NCI-H1436 (cell line): ENCODE measurements around the gene ADCY10.
"Not testable (repeated sequence)": the region's sequence is repeated elsewhere in the genome, so short reads cannot be mapped to it uniquely, and the experiment has no call there.

Source experiments
- DNase-seq: peaks from one replicate; lab custom pipeline; 2025; lab: John Stamatoyannopoulos, UW

ADCY10 gene

DNA sequence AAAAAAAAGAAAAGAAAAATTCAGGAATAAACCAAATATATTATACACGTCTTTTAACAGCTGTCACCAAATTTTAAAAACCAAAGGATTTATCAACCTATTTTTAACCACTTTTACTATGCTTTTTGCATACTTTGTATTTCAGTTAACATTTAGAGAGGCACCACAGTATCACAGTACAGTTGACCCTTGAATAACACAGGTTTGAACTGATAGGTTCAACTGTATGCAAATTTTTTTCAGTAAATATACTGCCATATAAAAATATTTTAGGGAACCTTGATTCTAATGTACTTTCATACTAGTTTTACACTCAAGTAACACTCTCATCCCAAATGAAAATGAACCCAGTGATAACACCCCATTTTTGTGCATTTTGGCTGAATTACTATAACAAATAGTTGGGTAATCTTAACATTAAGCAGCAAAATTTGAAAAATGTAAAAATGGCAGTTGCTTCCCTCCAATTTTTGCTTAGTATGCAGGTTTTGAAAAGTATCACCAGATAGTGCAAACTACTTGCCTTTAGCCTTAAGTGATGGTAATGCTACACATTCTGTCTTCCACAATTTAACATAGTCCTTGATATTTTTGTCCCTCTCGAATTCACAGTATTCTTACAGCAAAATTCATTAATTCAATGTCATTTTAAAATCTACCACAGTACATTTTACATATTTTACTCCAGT is 10.8 kb upstream of the ADCY10 start:
- no peak for DNase-seq

DNA sequence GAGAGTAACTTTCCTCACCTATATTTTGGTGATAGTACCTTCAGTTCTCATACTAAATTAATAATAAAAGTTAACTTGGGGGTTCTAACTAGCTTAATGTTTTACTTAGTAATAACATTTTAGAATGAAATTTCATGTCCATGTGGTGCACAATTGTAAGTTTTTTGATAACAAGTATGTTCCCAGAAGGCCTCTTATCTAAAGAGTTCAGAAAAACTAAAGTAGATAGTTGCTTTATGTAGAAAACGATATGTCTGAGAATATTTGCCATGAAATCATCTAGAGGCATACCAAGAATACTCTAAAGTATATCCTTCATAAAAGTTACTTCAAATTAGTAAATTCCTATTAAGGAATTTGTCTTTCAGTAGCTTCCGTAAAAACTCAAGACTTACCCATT is 10.2 kb upstream of the ADCY10 start:
- no peak for DNase-seq

DNA sequence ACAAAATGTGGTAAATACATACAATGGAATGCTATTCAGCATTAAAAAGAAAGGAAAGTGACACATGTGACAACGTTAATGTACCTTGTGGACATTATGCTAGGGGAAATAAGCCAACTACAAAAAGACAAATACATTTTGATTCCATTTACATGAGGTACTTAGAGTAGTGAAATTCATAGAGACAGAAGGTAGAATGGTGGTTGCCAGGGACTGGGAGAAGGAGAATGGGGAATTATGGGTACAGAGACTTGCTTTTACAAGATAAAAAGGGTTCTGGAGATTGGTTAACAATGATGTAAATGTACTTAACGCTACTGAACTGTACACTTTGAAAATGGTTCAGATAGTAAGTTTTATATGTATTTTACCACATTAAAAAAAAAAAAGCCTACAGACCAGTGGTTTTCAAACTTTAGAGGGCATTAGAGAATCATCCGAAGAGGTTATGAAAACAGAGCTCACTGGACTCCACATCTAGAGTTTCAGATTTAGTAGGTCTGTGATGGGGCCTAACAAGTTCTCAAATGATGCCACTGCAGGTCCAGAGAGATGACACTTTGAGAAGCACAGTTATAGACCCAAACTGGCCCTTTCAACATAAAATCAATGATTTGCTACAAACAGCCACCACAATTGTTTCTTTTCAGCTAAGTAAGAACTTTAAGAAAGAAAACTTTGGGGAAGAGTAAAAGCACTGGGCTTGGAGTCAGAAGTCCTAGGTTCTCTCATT is 9.6 kb upstream of the ADCY10 start:
- DNase-seq = no peak

DNA sequence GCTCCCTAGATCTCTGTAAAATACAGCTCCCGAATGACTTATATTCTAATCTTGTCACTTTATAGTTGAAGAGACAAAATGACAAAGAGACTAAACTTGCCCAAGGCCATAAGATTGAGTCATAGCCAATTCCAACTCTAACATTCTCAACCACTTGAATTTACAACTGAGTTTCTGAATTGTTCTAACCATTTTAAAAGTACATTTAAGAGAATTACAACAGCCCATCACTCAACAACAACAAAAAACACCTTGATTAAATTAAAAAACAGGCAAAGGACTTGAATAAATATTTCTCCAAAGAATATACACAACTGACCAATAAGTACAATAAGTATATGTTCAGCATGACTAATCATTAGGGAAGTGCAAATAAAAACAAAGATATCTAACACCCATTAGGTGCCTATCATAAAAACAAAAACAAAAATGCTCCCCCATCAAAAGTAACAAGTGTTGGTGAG is 8.7 kb upstream of the ADCY10 start:
- DNase-seq = no peak

DNA sequence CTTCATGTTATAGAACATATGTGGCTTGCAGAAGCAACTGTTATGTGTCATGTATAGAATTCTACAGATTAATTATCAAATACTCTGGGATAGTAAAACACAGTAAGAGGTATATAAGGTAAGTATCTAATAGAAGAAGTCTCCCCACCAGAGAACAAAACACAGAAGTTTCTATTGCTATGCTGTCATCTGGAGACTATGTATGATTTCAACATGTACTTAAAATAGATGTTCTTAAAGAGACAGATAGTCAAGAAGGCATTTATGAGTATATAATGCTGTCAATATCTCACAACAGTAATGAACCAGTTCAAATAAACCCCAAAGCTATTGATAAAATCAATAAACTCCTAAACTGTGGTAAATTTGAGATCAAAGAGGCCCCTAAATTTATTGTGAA is 8.1 kb upstream of the ADCY10 start:
- DNase-seq = no peak

DNA sequence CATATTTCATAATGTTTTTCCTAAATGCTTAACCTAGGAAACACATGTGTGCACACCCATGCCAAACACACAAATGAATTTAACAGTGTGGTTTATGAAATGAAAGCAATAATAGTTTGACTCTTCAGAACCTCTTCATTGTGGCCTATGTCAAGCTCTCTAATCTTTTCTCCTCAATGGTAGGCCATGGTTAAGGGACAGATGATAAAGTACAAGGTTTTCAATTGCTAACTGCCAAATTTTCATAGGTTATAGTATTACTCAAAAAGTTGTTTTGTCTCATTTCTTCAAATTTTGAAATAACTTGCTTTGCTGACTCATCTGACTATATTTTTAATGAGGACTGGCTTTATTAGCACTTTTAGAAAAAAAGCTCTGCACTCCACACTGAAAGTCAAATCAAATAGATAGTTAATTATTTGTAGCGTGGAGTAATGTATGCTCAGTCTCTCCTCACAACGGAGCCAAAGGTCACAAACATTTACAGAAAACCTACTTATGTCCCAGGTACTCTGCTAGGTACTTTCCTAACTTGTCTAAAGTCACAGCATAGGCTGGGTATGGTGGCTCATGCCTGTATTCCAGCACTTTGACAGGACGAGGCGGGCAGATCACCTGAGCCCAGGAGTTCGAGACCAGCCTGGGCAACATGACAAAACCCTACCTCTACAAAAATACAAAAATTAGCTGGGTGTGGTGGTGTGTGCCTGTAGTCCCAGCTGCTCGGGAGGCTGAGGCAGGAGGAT is 3.0 kb upstream of the ADCY10 start:
- DNase-seq = no peak

DNA sequence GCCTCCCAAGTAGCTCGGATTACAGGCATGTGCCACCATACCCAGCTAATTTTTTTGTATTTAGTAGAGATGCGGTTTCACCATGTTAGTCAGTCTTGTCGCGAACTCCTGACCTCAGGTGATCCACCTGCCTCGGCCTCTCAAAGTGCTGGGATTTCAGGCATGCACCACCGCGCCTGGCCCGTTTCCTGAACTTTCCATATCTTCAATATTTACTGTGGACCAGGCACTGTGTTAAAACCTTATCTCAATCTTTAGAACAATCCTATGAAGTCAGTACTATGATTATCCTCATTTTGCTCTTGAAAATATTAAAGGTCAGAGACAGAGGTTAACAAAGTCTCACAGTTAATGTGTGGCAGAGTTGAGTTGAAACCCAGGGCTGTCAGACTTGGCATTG is 1.6 kb upstream of the ADCY10 start:
- DNase-seq = no peak

DNA sequence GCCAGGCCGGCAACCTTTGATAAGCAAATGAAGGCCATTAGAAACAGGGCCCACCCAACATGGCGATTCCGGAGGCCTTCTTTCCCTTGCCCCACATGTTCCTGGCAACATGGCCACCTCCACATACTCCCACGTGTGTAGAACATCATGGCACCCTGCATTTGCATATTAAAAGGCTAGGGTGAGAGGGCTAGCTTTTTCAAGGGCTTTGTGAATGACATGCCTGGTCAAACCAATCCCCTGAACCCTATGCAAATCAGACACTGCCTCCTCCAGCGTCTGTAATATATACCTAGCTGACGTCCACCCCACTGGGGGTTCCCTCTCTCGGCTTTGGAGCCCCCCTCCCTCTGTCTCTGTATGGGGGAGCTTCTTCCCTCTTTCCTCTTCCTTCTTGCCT is 1.6 kb downstream of the ADCY10 start:
- no peak for DNase-seq

DNA sequence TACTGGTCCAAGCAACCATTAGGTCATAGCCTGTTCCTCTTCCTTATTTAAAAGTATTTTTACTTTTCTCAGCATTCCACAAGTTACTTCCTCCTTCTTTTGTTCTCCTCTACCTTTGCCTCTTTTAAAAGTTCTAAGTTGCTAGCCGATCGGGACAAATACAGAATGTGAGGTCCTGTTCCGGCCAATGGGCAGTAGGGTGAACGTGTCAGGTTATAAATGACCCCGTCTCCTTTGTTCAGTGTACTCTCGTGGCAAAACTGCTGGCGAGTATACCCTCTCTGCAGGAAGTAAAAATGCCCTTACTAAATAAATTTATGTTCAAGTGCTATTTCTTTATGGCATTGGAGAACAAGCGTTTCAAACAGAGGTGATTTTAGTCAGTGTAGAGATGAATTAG is 2.5 kb downstream of the ADCY10 start:
- DNase-seq = no peak

DNA sequence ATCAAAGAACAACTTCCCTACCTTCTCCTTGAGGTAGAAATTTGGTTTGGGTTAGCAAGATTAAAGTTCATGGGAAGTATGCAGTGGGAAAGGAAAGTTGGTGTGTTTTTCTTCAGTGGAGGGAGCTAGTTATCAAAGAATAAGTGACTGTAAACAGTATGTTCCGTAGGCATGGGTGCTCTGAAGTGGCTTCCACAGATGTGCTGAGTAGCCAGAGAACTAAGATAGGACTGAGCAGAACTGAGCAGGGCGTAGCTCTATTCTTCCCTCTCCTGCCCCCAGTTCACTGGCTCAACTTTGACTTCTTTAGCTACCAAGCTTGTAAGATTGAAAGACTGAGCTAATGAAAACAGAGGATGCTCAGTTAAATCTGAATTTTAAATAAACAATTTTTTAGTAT is 3.4 kb downstream of the ADCY10 start:
- DNase-seq = no peak

DNA sequence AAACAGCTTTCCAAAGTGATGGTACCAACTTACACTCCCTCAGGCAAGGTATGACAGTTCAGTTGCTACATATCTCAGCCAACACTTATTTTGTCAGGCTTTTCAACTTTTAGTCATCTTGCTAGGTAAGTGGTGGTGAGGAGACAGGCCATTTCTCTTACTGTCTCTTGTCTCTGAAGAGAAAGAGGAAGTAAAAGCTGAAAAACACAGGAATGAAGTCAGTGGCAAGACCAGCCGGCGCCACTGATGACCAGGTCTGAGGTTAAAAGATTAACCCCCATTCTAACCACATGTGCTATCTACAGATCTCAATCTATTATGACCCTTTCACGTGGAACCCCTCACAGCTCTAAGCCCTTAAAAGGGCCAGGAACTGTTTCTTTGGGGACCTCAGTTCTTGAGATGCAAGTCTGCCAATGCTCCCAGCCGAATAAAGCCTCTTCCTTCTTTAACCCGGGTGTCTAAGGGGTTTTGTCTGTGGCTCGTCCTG is 4.2 kb downstream of the ADCY10 start:
- no peak for DNase-seq

DNA sequence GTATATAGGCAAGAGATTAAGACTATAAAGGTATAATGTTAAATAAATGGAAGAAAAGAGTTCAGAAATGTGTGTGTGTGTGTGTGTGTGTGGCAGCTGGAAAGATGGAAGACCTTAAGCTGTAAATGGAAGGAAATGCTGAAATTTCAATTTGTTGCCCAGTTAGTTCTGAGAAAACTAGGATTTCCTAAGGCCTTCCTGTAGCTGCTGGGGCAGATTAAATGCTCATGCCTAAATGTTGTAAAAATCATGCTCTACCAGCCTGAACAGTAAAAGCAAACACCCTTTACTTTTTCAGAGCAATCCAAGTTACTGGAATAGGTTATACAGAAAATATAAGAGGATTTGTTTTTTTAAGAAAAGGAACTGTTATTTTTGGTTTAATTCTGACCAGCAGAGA is 8.3 kb downstream of the ADCY10 start:
- DNase-seq = no peak

DNA sequence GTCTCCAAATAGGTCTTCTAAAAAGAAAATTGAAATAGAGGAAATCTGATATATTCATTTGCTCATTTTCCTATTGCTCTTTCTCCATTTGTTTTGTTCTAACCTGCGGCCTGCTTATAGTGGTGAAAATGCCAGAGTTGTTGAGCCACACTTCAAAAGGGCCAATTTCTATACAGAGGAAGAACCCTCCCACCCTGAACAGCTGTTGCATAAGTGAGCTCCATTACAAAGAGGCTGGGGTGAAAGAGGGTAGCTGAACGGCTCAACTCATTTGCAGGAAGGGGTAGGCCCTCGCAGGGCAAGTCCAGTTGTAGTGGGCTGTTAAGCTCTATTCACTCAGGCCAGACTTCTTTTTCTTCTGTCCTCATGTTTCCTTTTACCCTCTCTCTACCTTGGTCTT is 8.8 kb downstream of the ADCY10 start:
- no peak for DNase-seq

DNA sequence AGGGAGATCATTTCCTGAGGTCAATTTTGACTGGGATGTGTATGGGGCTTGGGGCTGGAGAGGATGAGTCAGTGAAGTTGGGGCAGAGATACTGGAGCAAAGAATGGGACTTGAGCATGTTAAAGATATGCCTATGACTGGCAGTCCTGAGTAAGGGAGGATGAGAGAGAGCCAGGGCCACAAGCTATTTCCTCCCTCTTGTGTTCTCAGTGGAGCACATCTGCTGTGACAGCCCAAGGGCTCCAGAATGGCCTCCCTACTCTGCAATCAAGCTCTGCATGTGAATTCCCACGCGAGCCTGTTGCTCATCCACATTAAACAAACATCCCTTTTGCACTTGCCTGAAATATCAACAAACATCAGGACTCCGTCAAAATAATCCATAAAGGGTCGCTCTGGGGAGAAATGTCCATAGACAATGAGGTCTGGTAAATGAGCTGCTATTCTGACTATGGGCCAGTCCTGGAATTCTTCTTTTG is 9.2 kb downstream of the ADCY10 start:
- DNase-seq = no peak

DNA sequence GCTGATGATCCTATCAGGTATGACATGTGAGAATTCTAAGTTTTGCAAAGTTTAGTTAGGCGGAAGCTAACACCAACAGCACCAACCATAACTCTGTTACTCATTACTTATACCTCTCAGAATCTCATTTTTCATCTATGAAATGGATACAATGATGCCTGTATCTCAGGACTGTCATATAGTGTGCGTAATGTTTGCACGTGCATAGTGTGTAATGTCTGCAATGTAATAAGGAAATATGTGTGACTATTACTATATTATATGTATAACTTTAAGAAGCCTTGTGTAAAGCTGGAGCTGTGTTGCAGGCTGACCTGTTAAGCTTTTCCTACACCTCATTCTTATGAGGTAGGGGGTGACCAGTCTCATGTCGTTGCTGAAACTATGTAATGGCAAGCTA is 13.0 kb downstream of the ADCY10 start:
- no peak for DNase-seq

DNA sequence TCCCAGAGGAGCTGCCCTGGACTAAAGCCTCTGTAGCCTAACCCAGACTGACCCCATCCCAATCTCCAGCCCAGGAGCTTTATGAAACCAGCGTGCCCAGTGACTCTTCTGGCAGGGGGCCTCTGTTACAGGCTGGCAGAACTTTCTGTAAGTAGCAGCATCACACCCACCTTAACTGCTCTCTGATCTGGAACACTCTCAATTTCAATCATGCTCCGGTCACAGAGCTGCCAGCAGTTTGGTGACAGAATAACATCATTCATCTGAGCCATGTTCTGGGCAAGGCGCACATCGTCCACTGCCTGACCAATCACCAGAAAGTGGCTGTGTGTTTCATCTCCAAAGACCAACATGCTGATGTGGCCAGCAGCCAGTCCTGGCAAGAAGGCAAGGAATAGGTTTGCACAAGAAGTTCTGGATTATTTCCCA is 14.7 kb downstream of the ADCY10 start:
- no peak for DNase-seq

DNA sequence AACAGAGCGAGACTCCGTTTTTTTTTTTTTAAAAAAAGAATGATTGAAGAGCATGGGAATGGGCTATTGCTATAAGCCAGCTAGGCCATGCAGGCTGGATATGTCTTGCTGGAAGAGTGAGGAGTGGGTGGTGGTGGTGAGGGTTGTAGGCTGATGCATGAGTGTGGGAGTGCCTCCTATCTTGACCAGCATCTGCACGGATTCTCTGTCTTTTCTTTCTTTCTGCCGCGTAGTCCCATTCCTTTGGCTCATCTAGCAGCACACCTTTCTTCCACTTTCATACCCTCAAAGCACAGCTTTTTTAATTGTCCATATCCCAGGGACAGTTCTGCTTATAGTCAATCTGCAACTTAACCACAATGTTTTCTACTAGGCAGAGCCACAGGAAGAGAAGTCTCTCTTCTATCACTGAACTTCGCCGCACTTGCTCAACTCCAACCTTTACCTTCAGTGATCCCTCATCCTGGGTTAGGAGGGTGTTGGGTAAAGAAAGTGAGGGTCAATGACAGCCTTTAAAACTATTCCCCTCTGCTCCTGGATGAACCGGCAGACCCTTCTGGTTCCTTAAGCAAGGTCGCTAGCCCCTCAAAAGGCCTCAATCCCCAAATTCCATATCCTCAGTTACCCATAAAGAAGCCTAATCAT is 15.2 kb downstream of the ADCY10 start:
- no peak for DNase-seq

DNA sequence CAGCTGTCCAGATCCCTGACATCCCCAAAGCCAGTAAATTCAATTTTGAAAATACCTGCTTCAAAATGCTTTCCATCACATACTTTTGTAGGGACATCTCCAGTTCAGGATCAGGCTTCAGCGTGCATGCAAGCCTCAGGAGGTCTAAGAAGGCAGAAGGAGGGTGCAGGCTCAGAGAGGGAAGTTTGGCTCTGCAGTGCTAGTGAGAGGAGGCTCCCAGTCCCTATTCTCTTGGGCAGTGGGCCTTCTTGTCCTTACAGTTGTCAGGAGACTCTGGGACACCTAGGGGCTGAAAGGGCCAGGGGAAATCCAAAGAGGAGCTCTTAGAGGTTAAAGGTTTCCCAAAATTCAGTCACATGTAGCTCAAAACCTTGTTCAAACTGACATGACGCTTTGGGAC is 20.1 kb downstream of the ADCY10 start:
- no peak for DNase-seq

DNA sequence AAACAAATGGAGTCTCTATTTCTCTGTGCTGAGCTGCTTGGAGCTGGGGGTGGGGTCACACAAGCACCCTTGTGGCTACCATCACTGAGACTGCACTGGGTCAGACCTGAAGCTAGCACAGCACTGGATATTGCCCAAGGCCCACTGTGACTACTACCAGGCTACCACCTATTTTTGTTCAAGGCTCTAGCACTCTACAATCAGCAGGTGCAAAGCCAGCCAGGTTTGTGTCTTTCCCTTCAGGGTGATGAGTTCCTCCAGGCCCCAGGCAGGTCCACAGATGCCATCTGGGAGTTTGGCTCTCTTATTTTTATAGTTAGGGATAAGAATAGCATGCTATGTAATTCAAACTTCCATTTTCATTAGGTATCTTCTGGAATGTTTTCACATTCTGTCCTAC is 23.5 kb downstream of the ADCY10 start:
- no peak for DNase-seq

DNA sequence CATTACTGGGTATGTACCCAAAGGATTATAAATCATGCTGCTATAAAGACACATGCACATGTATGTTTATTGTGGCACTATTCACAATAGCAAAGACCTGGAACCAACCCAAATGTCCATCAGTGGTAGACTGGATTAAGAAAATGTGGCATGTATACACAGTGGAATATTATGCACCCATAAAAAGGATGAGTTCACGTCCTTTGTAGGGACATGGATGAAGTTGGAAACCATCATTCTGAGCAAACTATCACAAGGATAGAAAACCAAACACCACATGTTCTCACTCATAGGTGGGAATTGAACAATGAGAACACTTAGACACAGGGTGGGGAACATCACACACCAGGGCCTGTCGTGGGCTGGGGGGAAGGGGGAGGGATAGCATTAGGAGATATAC is 26.7 kb downstream of the ADCY10 start:
- not testable (repeated sequence) for DNase-seq

DNA sequence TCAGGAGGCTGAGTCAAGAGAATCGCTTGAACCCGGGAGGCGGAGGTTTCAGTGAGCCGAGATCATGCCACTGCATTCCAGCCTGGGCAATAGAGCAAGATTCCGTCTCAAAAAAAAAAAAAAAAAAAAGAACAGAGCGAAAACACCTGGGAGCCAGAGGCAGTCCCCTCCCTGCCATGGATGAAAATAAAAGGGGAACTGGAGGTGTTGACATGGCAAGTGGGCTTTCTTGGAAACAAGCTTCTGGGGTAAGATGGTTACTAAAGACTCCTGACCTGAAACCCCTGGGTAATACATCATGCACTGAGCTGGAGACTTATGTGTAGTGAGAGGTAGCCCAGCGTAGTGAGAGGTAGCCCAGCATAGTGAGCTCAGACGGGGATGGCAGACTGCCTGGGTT is 31.6 kb downstream of the ADCY10 start:
- DNase-seq = no peak

DNA sequence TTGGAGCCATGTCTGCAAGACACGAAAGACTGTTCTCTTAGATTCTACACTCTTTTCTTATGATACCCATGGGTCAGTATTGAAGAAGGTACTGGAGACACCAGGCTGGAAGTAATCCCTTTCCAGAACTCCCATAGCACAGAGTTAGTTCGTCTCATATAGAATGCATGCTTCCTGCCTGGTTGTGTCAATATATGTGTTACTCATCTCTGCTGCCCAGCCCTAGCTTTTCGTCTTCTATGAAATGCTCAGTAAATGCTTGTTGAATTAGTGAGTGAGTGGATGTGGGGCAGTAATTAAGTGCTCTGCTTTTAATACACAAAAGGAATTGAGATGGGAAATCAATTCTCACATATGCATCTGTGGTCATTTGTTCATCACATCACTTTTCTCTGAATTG is 32.1 kb downstream of the ADCY10 start:
- no peak for DNase-seq
